ENCODE data around the gene MRPL1. TPM values are rescaled to one million over a fixed set of nuclear protein-coding genes. Genes with fewer than 3 reads are reported as not detected.

The MRPL1 gene
- total RNA-seq, 1 experiment from 2014 or later, result 25.7 TPM

- no peak overlapping the region for H3K27ac Mint-ChIP-seq
- TF ChIP-seq, protein P1, sequence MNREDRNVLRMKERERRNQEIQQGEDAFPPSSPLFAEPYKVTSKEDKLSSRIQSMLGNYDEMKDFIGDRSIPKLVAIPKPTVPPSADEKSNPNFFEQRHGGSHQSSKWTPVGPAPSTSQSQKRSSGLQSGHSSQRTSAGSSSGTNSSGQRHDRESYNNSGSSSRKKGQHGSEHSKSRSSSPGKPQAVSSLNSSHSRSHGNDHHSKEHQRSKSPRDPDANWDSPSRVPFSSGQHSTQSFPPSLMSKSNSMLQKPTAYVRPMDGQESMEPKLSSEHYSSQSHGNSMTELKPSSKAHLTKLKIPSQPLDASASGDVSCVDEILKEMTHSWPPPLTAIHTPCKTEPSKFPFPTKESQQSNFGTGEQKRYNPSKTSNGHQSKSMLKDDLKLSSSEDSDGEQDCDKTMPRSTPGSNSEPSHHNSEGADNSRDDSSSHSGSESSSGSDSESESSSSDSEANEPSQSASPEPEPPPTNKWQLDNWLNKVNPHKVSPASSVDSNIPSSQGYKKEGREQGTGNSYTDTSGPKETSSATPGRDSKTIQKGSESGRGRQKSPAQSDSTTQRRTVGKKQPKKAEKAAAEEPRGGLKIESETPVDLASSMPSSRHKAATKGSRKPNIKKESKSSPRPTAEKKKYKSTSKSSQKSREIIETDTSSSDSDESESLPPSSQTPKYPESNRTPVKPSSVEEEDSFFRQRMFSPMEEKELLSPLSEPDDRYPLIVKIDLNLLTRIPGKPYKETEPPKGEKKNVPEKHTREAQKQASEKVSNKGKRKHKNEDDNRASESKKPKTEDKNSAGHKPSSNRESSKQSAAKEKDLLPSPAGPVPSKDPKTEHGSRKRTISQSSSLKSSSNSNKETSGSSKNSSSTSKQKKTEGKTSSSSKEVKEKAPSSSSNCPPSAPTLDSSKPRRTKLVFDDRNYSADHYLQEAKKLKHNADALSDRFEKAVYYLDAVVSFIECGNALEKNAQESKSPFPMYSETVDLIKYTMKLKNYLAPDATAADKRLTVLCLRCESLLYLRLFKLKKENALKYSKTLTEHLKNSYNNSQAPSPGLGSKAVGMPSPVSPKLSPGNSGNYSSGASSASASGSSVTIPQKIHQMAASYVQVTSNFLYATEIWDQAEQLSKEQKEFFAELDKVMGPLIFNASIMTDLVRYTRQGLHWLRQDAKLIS (CRISPR knock-in tag; IDR thresholded peaks at IDR 0.05; ENCODE audit: borderline replicate concordance), result no peak
- TF ChIP-seq, protein P2, sequence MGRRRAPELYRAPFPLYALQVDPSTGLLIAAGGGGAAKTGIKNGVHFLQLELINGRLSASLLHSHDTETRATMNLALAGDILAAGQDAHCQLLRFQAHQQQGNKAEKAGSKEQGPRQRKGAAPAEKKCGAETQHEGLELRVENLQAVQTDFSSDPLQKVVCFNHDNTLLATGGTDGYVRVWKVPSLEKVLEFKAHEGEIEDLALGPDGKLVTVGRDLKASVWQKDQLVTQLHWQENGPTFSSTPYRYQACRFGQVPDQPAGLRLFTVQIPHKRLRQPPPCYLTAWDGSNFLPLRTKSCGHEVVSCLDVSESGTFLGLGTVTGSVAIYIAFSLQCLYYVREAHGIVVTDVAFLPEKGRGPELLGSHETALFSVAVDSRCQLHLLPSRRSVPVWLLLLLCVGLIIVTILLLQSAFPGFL (CRISPR knock-in tag; IDR thresholded peaks at IDR 0.05; ENCODE audit: borderline replicate concordance), result no peak
- TF ChIP-seq SP1 (CRISPR knock-in tag; conservative IDR thresholded peaks at IDR 0.05) (no peak), CREB1 (CRISPR knock-in tag; IDR thresholded peaks at IDR 0.05) (no peak), IRF2 (CRISPR knock-in tag; IDR thresholded peaks at IDR 0.05; ENCODE audit: borderline replicate concordance, low read depth) (no peak), CBFB (CRISPR knock-in tag; IDR thresholded peaks at IDR 0.05; ENCODE audit: low read depth) (no peak), ESRRA (CRISPR knock-in tag; IDR thresholded peaks at IDR 0.05; ENCODE audit: borderline replicate concordance) (no peak)
- TF ChIP-seq, protein P3, sequence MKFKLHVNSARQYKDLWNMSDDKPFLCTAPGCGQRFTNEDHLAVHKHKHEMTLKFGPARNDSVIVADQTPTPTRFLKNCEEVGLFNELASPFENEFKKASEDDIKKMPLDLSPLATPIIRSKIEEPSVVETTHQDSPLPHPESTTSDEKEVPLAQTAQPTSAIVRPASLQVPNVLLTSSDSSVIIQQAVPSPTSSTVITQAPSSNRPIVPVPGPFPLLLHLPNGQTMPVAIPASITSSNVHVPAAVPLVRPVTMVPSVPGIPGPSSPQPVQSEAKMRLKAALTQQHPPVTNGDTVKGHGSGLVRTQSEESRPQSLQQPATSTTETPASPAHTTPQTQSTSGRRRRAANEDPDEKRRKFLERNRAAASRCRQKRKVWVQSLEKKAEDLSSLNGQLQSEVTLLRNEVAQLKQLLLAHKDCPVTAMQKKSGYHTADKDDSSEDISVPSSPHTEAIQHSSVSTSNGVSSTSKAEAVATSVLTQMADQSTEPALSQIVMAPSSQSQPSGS (CRISPR knock-in tag; IDR thresholded peaks at IDR 0.05; ENCODE audit: borderline replicate concordance, low read depth), result no peak
- no peaks in the 10 kb centered on the region for H3K9me3 Mint-ChIP-seq
- peaks cover 7% of the 10 kb centered on the region for H3K27me3 Mint-ChIP-seq (ENCODE audit: low read depth)
- H3K4me1 Mint-ChIP-seq, result peaks cover 14% of the 10 kb centered on the region
- POLR2A ChIA-PET, result no interaction called here
- DNase-seq (ENCODE audit: low spot score) (no peak), ATAC-seq (no peak)
- CTCF ChIA-PET, result no interaction called here
- no peak overlapping the region for H3K4me3 Mint-ChIP-seq
- no peaks in the 10 kb centered on the region for H3K36me3 Mint-ChIP-seq
These were observed 46.1 kb upstream of the MRPL1 start for GRCh38 chr4:77816546-77816945.

DNA sequence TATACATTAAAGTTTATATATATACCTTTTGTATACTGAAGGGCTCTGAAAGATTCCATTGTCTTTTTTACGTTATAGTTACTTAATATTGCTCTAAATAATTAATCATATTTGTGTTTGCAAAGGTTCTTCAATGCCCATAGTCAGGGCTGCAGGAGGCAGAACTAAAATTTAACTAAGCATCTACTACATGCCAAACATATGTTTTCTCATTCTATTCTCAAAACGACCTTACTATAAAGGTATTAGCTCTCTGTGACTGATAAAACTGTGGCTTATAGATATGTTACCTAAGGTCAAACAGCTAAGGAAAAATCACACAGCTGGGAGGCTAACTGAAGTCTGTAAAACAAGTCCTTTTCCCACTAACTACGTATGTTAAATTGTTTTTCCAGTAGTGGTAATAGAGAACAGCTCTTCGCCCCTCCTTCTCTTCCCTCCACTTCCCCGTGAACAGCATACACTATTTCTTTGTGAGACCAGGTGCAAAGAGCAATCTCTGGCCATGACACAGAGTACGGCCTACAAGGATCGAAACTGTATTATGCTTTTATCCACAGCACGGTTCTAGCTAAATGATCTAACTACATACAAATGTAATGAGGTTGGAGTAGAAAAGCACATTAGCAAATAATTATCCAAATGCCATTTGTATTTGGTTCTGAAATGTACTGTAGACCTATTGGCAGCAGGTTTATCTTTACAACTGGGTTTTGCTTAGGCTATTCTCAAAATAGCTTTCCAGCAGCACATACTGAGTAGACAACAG, 45.1 kb upstream of the MRPL1 start:
- peaks cover 7% of the 10 kb centered on the region for H3K27me3 Mint-ChIP-seq (ENCODE audit: low read depth)
- ChIA-PET CTCF (interaction anchor here (0.5 to 1.3 kb wide), 10 partner anchors 11 to 959 kb away, joined by 3 to 7 read pairs (median 4); partner anchors contain the start of gene MRPL1), POLR2A (interaction anchor here (0.8 kb wide), 1 partner anchor 45 kb away, joined by 3 read pairs; the partner anchor contains the start of gene MRPL1)
- ATAC-seq, result no peak
- no peaks in the 10 kb centered on the region for H3K36me3 Mint-ChIP-seq
- no peak overlapping the region for H3K27ac Mint-ChIP-seq
- no peak for DNase-seq (ENCODE audit: low spot score)
- no peaks in the 10 kb centered on the region for H3K9me3 Mint-ChIP-seq
- H3K4me3 Mint-ChIP-seq, result peak overlapping the region; percentile 86
- H3K4me1 Mint-ChIP-seq, result peaks cover 14% of the 10 kb centered on the region
- TF ChIP-seq, protein P4, sequence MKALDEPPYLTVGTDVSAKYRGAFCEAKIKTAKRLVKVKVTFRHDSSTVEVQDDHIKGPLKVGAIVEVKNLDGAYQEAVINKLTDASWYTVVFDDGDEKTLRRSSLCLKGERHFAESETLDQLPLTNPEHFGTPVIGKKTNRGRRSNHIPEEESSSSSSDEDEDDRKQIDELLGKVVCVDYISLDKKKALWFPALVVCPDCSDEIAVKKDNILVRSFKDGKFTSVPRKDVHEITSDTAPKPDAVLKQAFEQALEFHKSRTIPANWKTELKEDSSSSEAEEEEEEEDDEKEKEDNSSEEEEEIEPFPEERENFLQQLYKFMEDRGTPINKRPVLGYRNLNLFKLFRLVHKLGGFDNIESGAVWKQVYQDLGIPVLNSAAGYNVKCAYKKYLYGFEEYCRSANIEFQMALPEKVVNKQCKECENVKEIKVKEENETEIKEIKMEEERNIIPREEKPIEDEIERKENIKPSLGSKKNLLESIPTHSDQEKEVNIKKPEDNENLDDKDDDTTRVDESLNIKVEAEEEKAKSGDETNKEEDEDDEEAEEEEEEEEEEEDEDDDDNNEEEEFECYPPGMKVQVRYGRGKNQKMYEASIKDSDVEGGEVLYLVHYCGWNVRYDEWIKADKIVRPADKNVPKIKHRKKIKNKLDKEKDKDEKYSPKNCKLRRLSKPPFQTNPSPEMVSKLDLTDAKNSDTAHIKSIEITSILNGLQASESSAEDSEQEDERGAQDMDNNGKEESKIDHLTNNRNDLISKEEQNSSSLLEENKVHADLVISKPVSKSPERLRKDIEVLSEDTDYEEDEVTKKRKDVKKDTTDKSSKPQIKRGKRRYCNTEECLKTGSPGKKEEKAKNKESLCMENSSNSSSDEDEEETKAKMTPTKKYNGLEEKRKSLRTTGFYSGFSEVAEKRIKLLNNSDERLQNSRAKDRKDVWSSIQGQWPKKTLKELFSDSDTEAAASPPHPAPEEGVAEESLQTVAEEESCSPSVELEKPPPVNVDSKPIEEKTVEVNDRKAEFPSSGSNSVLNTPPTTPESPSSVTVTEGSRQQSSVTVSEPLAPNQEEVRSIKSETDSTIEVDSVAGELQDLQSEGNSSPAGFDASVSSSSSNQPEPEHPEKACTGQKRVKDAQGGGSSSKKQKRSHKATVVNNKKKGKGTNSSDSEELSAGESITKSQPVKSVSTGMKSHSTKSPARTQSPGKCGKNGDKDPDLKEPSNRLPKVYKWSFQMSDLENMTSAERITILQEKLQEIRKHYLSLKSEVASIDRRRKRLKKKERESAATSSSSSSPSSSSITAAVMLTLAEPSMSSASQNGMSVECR (CRISPR knock-in tag; IDR thresholded peaks at IDR 0.05; ENCODE audit: borderline replicate concordance), result no peak
- TF ChIP-seq RORB (CRISPR knock-in tag; IDR thresholded peaks at IDR 0.05) (no peak), NR3C1 (CRISPR knock-in tag; conservative IDR thresholded peaks at IDR 0.05; ENCODE audit: low read depth) (no peak)
- TF ChIP-seq, protein P5, sequence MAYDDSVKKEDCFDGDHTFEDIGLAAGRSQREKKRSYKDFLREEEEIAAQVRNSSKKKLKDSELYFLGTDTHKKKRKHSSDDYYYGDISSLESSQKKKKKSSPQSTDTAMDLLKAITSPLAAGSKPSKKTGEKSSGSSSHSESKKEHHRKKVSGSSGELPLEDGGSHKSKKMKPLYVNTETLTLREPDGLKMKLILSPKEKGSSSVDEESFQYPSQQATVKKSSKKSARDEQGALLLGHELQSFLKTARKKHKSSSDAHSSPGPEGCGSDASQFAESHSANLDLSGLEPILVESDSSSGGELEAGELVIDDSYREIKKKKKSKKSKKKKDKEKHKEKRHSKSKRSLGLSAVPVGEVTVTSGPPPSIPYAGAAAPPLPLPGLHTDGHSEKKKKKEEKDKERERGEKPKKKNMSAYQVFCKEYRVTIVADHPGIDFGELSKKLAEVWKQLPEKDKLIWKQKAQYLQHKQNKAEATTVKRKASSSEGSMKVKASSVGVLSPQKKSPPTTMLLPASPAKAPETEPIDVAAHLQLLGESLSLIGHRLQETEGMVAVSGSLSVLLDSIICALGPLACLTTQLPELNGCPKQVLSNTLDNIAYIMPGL (CRISPR knock-in tag; IDR thresholded peaks at IDR 0.05), result no peak
- TF ChIP-seq, protein P6, sequence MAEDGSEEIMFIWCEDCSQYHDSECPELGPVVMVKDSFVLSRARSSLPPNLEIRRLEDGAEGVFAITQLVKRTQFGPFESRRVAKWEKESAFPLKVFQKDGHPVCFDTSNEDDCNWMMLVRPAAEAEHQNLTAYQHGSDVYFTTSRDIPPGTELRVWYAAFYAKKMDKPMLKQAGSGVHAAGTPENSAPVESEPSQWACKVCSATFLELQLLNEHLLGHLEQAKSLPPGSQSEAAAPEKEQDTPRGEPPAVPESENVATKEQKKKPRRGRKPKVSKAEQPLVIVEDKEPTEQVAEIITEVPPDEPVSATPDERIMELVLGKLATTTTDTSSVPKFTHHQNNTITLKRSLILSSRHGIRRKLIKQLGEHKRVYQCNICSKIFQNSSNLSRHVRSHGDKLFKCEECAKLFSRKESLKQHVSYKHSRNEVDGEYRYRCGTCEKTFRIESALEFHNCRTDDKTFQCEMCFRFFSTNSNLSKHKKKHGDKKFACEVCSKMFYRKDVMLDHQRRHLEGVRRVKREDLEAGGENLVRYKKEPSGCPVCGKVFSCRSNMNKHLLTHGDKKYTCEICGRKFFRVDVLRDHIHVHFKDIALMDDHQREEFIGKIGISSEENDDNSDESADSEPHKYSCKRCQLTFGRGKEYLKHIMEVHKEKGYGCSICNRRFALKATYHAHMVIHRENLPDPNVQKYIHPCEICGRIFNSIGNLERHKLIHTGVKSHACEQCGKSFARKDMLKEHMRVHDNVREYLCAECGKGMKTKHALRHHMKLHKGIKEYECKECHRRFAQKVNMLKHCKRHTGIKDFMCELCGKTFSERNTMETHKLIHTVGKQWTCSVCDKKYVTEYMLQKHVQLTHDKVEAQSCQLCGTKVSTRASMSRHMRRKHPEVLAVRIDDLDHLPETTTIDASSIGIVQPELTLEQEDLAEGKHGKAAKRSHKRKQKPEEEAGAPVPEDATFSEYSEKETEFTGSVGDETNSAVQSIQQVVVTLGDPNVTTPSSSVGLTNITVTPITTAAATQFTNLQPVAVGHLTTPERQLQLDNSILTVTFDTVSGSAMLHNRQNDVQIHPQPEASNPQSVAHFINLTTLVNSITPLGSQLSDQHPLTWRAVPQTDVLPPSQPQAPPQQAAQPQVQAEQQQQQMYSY (CRISPR knock-in tag; IDR thresholded peaks at IDR 0.05), result no peak
